K562 (cell line): ENCODE data around the gene WFDC8. TPM values are rescaled to one million over a fixed set of nuclear protein-coding genes. Genes with fewer than 3 reads are reported as not detected.

Experiments
- ATAC-seq: fragments of 200-7000 bp; cut with Tn5 transposase; 3 replicates; pipeline ENCODE4 v1.9.1; 2020; ENCODE audit warnings: moderate library complexity
- BruUV-seq: library from RNA; stranded (reverse); fragments of 400-500 nt; replicated peaks from 2 replicates; lab custom pipeline; 2021; lab: Mats Ljungman, UMichigan
- CTCF ChIA-PET: fragments of 300-600 bp; formaldehyde crosslinking; extraction: SDS; loops from one replicate; lab custom pipeline; 2021; ENCODE audit warnings: low intra/inter-chr PET ratio; lab: Yijun Ruan, JAX
- POLR2A ChIA-PET: fragments of 300-600, 350-650 bp; sonication (Branson Sonifier 250); formaldehyde crosslinking; extraction: SDS; loops from one replicate; lab custom pipeline; 2021; ENCODE audit warnings: antibody characterized with exemption, inconsistent platforms; lab: Yijun Ruan, JAX
- DNase-seq, 4 experiments: peaks; one replicate each; pipeline versions ENCODE4 v3.0.0 to v3.0.0-alpha.2; 2011 to 2018; ENCODE audit warnings: low spot score in 3 of 4, mixed read lengths in 3 of 4; ENCODE audit errors: extremely low read depth in 1 of 4
- FAIRE-seq: peaks from 2 replicates; lab custom pipeline; 2011; peaks lifted over from hg19 to GRCh38; lab: Jason Lieb, UNC
- H2AFZ ChIP-seq: 2 replicates; pipeline ENCODE4 v1.6.0; 2011; ENCODE audit warnings: low read depth, low read length, control low read depth, inconsistent platforms
- H3K27ac ChIP-seq: fragments of 200-600 bp; 3 replicates; pipeline ENCODE4 v1.8.0; 2011; ENCODE audit warnings: low read depth, mild to moderate bottlenecking, control low read depth, inconsistent platforms, low read length, moderate library complexity, mixed read lengths; ENCODE audit errors: extremely low read depth
- H3K27me3 ChIP-seq, 2 experiments: fragments of 300-600 bp in 1 of 2; 2 replicates in 1 of 2; 3 replicates in 1 of 2; pipeline versions ENCODE4 v1.6.0 to v1.8.0; 2011; ENCODE audit warnings: inconsistent platforms in 2 of 2, low read length in 2 of 2, mild to moderate bottlenecking in 1 of 2, mixed read lengths in 1 of 2, moderate library complexity in 1 of 2; ENCODE audit not compliant: control insufficient read depth in 2 of 2, insufficient read depth in 2 of 2
- H3K36me3 ChIP-seq: fragments of 300-600 bp; 3 replicates; pipeline ENCODE4 v1.8.0; 2011; ENCODE audit warnings: mild to moderate bottlenecking, low read length, inconsistent platforms; ENCODE audit not compliant: control insufficient read depth, insufficient read depth
- H3K4me1 ChIP-seq, 2 experiments: fragments of 200-600 bp in 1 of 2; replicated peaks in 1 of 2; 2 replicates in 1 of 2; 3 replicates in 1 of 2; pipeline versions ENCODE4 v1.5.1 to v1.8.0; 2011; ENCODE audit warnings: inconsistent platforms in 2 of 2, low read length in 2 of 2, mild to moderate bottlenecking in 1 of 2, mixed read lengths in 1 of 2, moderate library complexity in 1 of 2; ENCODE audit not compliant: control insufficient read depth in 2 of 2, insufficient read depth in 2 of 2
- H3K4me2 ChIP-seq: 2 replicates; pipeline ENCODE4 v1.6.1; 2011; ENCODE audit warnings: low read length, control low read depth, inconsistent platforms, mixed read lengths; ENCODE audit not compliant: insufficient read depth
- H3K4me3 ChIP-seq: fragments of 200-600 bp; sonication (generic), shearing (Covaris generic); 2 replicates; pipeline ENCODE4 v1.5.1; 2016; ENCODE audit warnings: control low read depth, inconsistent platforms
- H3K79me2 ChIP-seq: fragments of 200-600 bp; 3 replicates; pipeline ENCODE4 v1.8.0; 2011; ENCODE audit warnings: low read length, inconsistent platforms; ENCODE audit not compliant: control insufficient read depth, insufficient read depth
- H3K9ac ChIP-seq, 2 experiments: 2 replicates each; pipeline versions ENCODE4 v1.6.0 to v1.6.1; 2011; ENCODE audit warnings: low read depth in 2 of 2, low read length in 2 of 2, control low read depth in 1 of 2, inconsistent platforms in 1 of 2, mild to moderate bottlenecking in 1 of 2, mixed read lengths in 1 of 2; ENCODE audit not compliant: insufficient read depth in 1 of 2
- H3K9me1 ChIP-seq: one replicate; pipeline ENCODE4 v1.6.0; 2011; ENCODE audit warnings: inconsistent platforms, mild to moderate bottlenecking, low read length, moderate library complexity; ENCODE audit not compliant: control insufficient read depth, insufficient read depth
- H3K9me3 ChIP-seq: replicated peaks from 2 replicates; pipeline ENCODE4 v1.5.1; 2011; ENCODE audit warnings: low read depth, low read length, inconsistent platforms; ENCODE audit not compliant: control insufficient read depth, insufficient read depth
- H4K20me1 ChIP-seq: replicated peaks from 2 replicates; pipeline ENCODE4 v1.6.1; 2011; ENCODE audit warnings: low read length, inconsistent platforms, mixed read lengths; ENCODE audit not compliant: control insufficient read depth, insufficient read depth
- CEBPG ChIP-seq, 3 experiments: fragments of 200-800 bp in 1 of 3; sonication (Bioruptor generic) in 1 of 3; sonication (generic) in 1 of 3; formaldehyde crosslinking in 1 of 3; IDR thresholded peaks in 2 of 3; conservative IDR thresholded peaks in 1 of 3; 2 replicates each; pipeline versions ENCODE4 v1.6.1 to v1.8.0; 2016 to 2022; ENCODE audit warnings: missing compliant biosample characterization in 2 of 3, missing genetic modification characterization in 2 of 3, mild to moderate bottlenecking in 1 of 3, missing genetic modification reagents in 1 of 3
- RERE ChIP-seq: sonication (generic); formaldehyde crosslinking; IDR thresholded peaks from 2 replicates; pipeline ENCODE4 v1.8.0; 2023; ENCODE audit warnings: missing genetic modification reagents, mild to moderate bottlenecking, borderline replicate concordance
- WGBS: fragments of 100-300 bp; shearing (Covaris generic); methylation state at CpG from one replicate; pipeline ENCODE4 v1.1.6; 2016; ENCODE audit warnings: low coverage, mixed read lengths; ENCODE audit not compliant: insufficient coverage; ENCODE audit errors: missing lambda C conversion rate; 5-methylcytosine and 5-hydroxymethylcytosine counted together
- in situ Hi-C: fragments of 300-500 bp; cut with MboI; formaldehyde crosslinking; loops from 4 replicates; pipeline ENCODE4 v1.15.0; 2018; ENCODE audit warnings: inconsistent platforms, mixed read lengths
- intact Hi-C: fragments of 100-400 bp; cut with micrococcal nuclease; formaldehyde crosslinking; loops from 2 replicates; pipeline ENCODE4 v1.14.2; 2022
- polyA plus RNA-seq, 8 experiments: library from polyadenylated mRNA; depleted of rRNA in 4 of 8; stranded (reverse) in 5 of 8; unstranded in 3 of 8; fragments of >200 nt; fragmentation: Nextera tagmentation in 2 of 8; fragmentation: Illumina TruSeq in 1 of 8; extraction: Ambion mirVana in 2 of 8; extraction: Trizol in 1 of 8; gene quantifications; 2 replicates each; pipeline versions ENCODE4 v1.2.1 to v1.2.3, GENCODE V29; 2011 to 2014; ENCODE audit warnings: inconsistent platforms in 1 of 8, missing spikeins in 1 of 8
- total RNA-seq, 7 experiments: library from RNA; depleted of rRNA in 6 of 7; stranded (reverse); fragments of >200 nt in 6 of 7; fragmentation: Illumina TruSeq in 2 of 7; extraction: Trizol in 2 of 7; gene quantifications; 2 replicates each; pipeline versions ENCODE4 v1.2.1 to v1.2.3, GENCODE V29; 2011 to 2021; ENCODE audit warnings: low replicate concordance in 1 of 7

WFDC8 gene
- total and polyA plus RNA-seq, 9 of the 15 experiments (the other 6 are each of a cell fraction or from before 2014, with no cell fraction given): not detected

DNA sequence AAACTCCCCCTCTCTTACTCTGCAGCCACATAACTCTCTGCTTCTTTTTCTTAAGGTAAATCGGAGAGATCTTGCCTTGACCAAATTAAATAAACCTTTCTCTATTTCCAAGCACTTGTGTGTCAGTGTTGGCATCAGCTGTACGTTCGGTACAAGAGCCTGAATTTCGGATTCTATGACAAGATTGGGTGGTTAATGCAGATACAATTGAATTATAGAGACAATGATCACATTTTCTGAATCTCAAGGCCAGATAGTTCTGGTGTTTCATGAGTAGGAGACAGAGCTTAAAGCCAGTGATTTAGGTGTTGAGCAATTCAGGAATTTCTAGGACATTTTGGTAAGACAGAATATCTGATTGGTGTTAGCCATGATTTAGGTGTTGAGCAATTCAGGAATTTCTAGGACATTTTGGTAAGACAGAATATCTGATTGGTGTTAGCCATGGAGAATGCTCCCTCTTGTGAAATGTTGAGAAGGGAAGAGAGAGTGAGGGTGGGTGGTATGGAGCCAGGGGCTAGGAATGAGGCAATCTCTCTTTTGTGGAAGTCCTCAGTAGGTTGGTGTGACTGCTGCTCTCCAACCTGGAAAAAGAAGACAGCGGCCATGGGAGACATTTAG is 68.7 kb downstream of the WFDC8 start:
- H3K27ac ChIP-seq: no peak overlapping the region
- H3K9me1 ChIP-seq: no peaks in the 10 kb centered on the region
- intact Hi-C loops: no loop called here
- no peak overlapping the region for H2AFZ ChIP-seq
- ATAC-seq (no peak), DNase-seq (no peak), FAIRE-seq (no peak)
- WGBS: 6% methylated on average over 5 of the region's 5 CpGs
- ChIA-PET POLR2A (interaction anchor here (0.6 kb wide), 1 partner anchor 252 kb away, joined by 4 read pairs; no protein-coding TSS in a partner anchor), CTCF (interaction anchor here (0.6 kb wide), 1 partner anchor 187 kb away, joined by 3 read pairs; no protein-coding TSS in a partner anchor)
- no peak overlapping the region for H3K9ac ChIP-seq
- peaks cover 0 to 7% of the 10 kb centered on the region in 2 experiments; a peak in 3 of 5 replicates for H3K4me1 ChIP-seq
- no TSS peak for BruUV-seq
- no peaks in the 10 kb centered on the region for H4K20me1 ChIP-seq
- TF ChIP-seq RERE (CRISPR knock-in tag): no peak
- no peak for TF ChIP-seq CEBPG (CRISPR knock-in tag; IDR thresholded peaks at IDR 0.05)
- 0 out of 4 replicates have a peak, but pooled peaks of 1 of the 2 experiments have one; percentile 1 for TF ChIP-seq CEBPG (tag; conservative IDR thresholded peaks at IDR 0.05 in 1 of 2, IDR thresholded peaks at IDR 0.05 in 1 of 2)
- TF ChIP-seq, all 486 proteins: peak for 1
- Histone ChIP-seq H3K27me3 (peaks cover 0 to 3% of the 10 kb centered on the region in 2 experiments; a peak in 1 of 5 replicates), H3K4me2 (no peak overlapping the region), H3K36me3 (no peaks in the 10 kb centered on the region), H3K4me3 (no peak overlapping the region), H3K79me2 (no peaks in the 10 kb centered on the region), H3K9me3 (no peaks in the 10 kb centered on the region)
- in situ Hi-C loops: no loop called here
